HepG2 (cell line): ENCODE data around the gene HOXA5. TPM values are rescaled to one million over a fixed set of nuclear protein-coding genes. Genes with fewer than 3 reads are reported as not detected.

Experiments
- AHR ChIP-seq: IDR thresholded peaks from 2 replicates; pipeline ENCODE4 v1.6.1; 2018; ENCODE audit warnings: missing genetic modification reagents, missing compliant biosample characterization
- KDM4B ChIP-seq: sonication (generic); formaldehyde crosslinking; IDR thresholded peaks from 2 replicates; pipeline ENCODE4 v1.4.0; 2020; ENCODE audit warnings: missing genetic modification reagents
- KLF15 ChIP-seq: sonication (generic); formaldehyde crosslinking; IDR thresholded peaks from 2 replicates; pipeline ENCODE4 v1.8.1; 2023; ENCODE audit warnings: borderline replicate concordance, mild to moderate bottlenecking, inconsistent platforms, missing genetic modification reagents, mixed read lengths
- MAFG ChIP-seq: sonication (generic); formaldehyde crosslinking; IDR thresholded peaks from 2 replicates; pipeline ENCODE4 v1.5.1; 2020; ENCODE audit warnings: mild to moderate bottlenecking, missing genetic modification reagents
- PHF8 ChIP-seq: sonication (generic); formaldehyde crosslinking; IDR thresholded peaks from 2 replicates; pipeline ENCODE4 v1.5.0; 2020; ENCODE audit warnings: missing genetic modification reagents
- PRPF4 ChIP-seq: fragments of 200-400 bp; formaldehyde crosslinking; IDR thresholded peaks from 2 replicates; pipeline ENCODE4 v1.6.1; 2016; ENCODE audit warnings: low read length, low read depth; ENCODE audit not compliant: poor library complexity, severe bottlenecking
- SKIL ChIP-seq: sonication (generic); formaldehyde crosslinking; IDR thresholded peaks from 2 replicates; pipeline ENCODE4 v1.8.0; 2022; ENCODE audit warnings: missing genetic modification reagents, mild to moderate bottlenecking, moderate library complexity, borderline replicate concordance
- ZBTB26 ChIP-seq: IDR thresholded peaks from 2 replicates; pipeline ENCODE4 v1.6.1; 2016; ENCODE audit warnings: missing compliant biosample characterization, missing genetic modification reagents, borderline replicate concordance
- ZNF234 ChIP-seq: sonication (generic); formaldehyde crosslinking; conservative IDR thresholded peaks from 2 replicates; pipeline ENCODE4 v1.5.1; 2020; ENCODE audit warnings: mild to moderate bottlenecking, missing genetic modification reagents
- ZNF274 ChIP-seq: sonication (generic); formaldehyde crosslinking; IDR thresholded peaks from 2 replicates; pipeline ENCODE4 v1.5.1; 2020; ENCODE audit warnings: mild to moderate bottlenecking, missing genetic modification reagents
- ZNF709 ChIP-seq: sonication (generic); formaldehyde crosslinking; IDR thresholded peaks from 2 replicates; pipeline ENCODE4 v1.5.0; 2020; ENCODE audit warnings: mild to moderate bottlenecking, missing genetic modification reagents
- polyA plus RNA-seq, 8 experiments: library from polyadenylated mRNA; depleted of rRNA in 3 of 8; stranded (reverse) in 7 of 8; unstranded in 1 of 8; fragments of >200 nt; fragmentation: Illumina TruSeq in 4 of 8; extraction: Trizol in 4 of 8; gene quantifications; 2 replicates each; pipeline versions ENCODE4 v1.2.1 to v1.2.3, GENCODE V29; 2011 to 2016; ENCODE audit warnings: low read depth in 4 of 8, missing spikeins in 1 of 8, mixed read lengths in 1 of 8; ENCODE audit not compliant: insufficient read depth in 1 of 8
- total RNA-seq, 5 experiments: library from RNA; depleted of rRNA; stranded (reverse); fragments of >200 nt; fragmentation: Illumina TruSeq; extraction: Trizol; gene quantifications; 2 replicates each; pipeline ENCODE4 v1.2.3, GENCODE V29; 2016; ENCODE audit warnings: low read depth in 1 of 5
- TF ChIP-seq, protein P1 (sequence below): fragments of 450-650 bp; IDR thresholded peaks from 2 replicates; pipeline ENCODE4 v1.6.1; 2016
- TF ChIP-seq, protein P2 (sequence below): sonication (generic); formaldehyde crosslinking; IDR thresholded peaks from 2 replicates; pipeline ENCODE4 v1.4.0; 2020; ENCODE audit warnings: missing genetic modification reagents
- TF ChIP-seq, protein P3 (sequence below): sonication (generic); formaldehyde crosslinking; IDR thresholded peaks from 2 replicates; pipeline ENCODE4 v1.4.0; 2020; ENCODE audit warnings: low read depth, mild to moderate bottlenecking, missing genetic modification reagents

HOXA5 gene
- total and polyA plus RNA-seq, 2 of the 13 experiments (the other 11 are each of a cell fraction or from before 2014, with no cell fraction given) = 3.2 to 3.6 TPM

DNA sequence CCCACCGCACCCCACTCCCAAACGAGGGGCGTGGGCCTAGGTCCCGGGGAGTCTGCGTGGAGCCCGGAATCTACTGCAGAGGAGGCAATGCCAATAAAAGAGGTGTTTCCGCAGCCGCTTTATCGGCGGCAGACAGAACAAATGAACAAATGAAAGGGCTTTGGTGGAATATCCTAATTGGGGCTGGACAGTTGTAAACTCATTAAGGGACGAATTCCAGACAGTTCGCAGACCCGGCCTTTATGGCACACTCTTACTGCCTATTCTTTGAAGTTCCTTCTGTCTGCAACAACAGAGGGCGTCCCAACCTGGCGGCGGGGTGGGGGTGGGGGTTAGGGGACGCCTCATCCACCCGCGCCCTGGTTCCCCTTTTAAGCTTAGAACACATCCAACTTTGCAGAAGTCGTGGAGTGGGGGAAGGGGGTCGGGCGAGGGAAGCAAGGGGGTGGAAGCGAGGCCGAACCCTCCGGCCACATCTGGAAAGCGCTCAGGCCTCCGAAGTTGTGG is 17.8 kb upstream of the HOXA5 start (continued):
- no peak for TF ChIP-seq SKIL (CRISPR knock-in tag)
- TF ChIP-seq KDM4B = no peak
- no peak for TF ChIP-seq ZNF709
- TF ChIP-seq KLF15 = no peak
- TF ChIP-seq, protein P1, sequence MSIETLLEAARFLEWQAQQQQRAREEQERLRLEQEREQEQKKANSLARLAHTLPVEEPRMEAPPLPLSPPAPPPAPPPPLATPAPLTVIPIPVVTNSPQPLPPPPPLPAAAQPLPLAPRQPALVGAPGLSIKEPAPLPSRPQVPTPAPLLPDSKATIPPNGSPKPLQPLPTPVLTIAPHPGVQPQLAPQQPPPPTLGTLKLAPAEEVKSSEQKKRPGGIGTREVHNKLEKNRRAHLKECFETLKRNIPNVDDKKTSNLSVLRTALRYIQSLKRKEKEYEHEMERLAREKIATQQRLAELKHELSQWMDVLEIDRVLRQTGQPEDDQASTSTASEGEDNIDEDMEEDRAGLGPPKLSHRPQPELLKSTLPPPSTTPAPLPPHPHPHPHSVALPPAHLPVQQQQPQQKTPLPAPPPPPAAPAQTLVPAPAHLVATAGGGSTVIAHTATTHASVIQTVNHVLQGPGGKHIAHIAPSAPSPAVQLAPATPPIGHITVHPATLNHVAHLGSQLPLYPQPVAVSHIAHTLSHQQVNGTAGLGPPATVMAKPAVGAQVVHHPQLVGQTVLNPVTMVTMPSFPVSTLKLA = no peak
- no peak for TF ChIP-seq ZNF234 (CRISPR knock-in tag)
- no peak for TF ChIP-seq ZBTB26 (CRISPR knock-in tag)
- TF ChIP-seq, protein P2, sequence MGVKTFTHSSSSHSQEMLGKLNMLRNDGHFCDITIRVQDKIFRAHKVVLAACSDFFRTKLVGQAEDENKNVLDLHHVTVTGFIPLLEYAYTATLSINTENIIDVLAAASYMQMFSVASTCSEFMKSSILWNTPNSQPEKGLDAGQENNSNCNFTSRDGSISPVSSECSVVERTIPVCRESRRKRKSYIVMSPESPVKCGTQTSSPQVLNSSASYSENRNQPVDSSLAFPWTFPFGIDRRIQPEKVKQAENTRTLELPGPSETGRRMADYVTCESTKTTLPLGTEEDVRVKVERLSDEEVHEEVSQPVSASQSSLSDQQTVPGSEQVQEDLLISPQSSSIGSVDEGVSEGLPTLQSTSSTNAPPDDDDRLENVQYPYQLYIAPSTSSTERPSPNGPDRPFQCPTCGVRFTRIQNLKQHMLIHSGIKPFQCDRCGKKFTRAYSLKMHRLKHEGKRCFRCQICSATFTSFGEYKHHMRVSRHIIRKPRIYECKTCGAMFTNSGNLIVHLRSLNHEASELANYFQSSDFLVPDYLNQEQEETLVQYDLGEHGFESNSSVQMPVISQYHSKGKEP (CRISPR knock-in tag) = no peak
- TF ChIP-seq AHR (CRISPR knock-in tag) = no peak
- no peak for TF ChIP-seq MAFG
- peak; percentile 8; the same call in 1 of the 2 replicates for TF ChIP-seq PHF8 (CRISPR knock-in tag)
- TF ChIP-seq ZNF274 = no peak
- no peak for TF ChIP-seq PRPF4
- TF ChIP-seq, protein P3, sequence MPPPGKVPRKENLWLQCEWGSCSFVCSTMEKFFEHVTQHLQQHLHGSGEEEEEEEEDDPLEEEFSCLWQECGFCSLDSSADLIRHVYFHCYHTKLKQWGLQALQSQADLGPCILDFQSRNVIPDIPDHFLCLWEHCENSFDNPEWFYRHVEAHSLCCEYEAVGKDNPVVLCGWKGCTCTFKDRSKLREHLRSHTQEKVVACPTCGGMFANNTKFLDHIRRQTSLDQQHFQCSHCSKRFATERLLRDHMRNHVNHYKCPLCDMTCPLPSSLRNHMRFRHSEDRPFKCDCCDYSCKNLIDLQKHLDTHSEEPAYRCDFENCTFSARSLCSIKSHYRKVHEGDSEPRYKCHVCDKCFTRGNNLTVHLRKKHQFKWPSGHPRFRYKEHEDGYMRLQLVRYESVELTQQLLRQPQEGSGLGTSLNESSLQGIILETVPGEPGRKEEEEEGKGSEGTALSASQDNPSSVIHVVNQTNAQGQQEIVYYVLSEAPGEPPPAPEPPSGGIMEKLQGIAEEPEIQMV (CRISPR knock-in tag) = no peak
